Naive thymus-derived CD8-positive, alpha-beta T cell (primary cell): Measurements from ENCODE around the gene ZNF546. TPM values are rescaled to one million over a fixed set of nuclear protein-coding genes. Genes with fewer than 3 reads are reported as not detected.

Experiments used
- ATAC-seq, 2 donors: fragments of 150-1000 bp; cut with Tn5 transposase in 1 of 2; sonication (Bioruptor Pico), chemical (Tn5 transposase) in 1 of 2; 1 replicate in 1 of 2; 2 replicates in 1 of 2; pipeline ENCODE4 v1.10.0; 2021; ENCODE audit warnings: mild to moderate bottlenecking in 2 of 2, moderate library complexity in 2 of 2
- POLR2A ChIA-PET: fragments of 350-600 bp; sonication (Branson Sonifier 250); formaldehyde crosslinking; loops from one replicate; lab custom pipeline; 2021; ENCODE audit warnings: antibody characterized with exemption; lab: Charles Lee
- DNase-seq, 10 donors: peaks; one replicate each; pipeline versions ENCODE4 v3.0.0 to v3.0.0-alpha.2; 2020 to 2022
- H3K27ac Mint-ChIP-seq, 10 donors: one replicate each; pipeline ENCODE4 v1.8.0; 2020 to 2022; ENCODE audit warnings: mild to moderate bottlenecking in 10 of 10, mixed read lengths in 10 of 10, moderate library complexity in 4 of 10, inconsistent platforms in 1 of 10
- H3K27me3 Mint-ChIP-seq, 5 donors: one replicate each; pipeline ENCODE4 v1.8.0; 2021 to 2022; ENCODE audit warnings: mixed read lengths in 5 of 5
- H3K36me3 Mint-ChIP-seq, 3 donors: one replicate each; pipeline ENCODE4 v1.8.0; 2020 to 2022; ENCODE audit warnings: mixed read lengths in 3 of 3, mild to moderate bottlenecking in 2 of 3, inconsistent platforms in 1 of 3
- H3K4me1 Mint-ChIP-seq, 4 donors: one replicate each; pipeline ENCODE4 v1.8.0; 2021 to 2022; ENCODE audit warnings: mixed read lengths in 4 of 4
- H3K4me3 Mint-ChIP-seq, 10 donors: one replicate each; pipeline ENCODE4 v1.8.0; 2020 to 2022; ENCODE audit warnings: mild to moderate bottlenecking in 10 of 10, mixed read lengths in 10 of 10, moderate library complexity in 6 of 10, inconsistent platforms in 1 of 10
- H3K9me3 Mint-ChIP-seq, 9 donors: one replicate each; pipeline ENCODE4 v1.8.0; 2020 to 2022; ENCODE audit warnings: mixed read lengths in 9 of 9, mild to moderate bottlenecking in 3 of 9, inconsistent platforms in 1 of 9, moderate library complexity in 1 of 9
- polyA plus RNA-seq, 3 donors: library from polyadenylated mRNA; unstranded; fragments of 300-500 nt; fragmentation: Illumina TruSeq; gene quantifications; one replicate each; pipeline ENCODE4 v1.2.3, GENCODE V29; 2021
- total RNA-seq, 8 experiments: library from RNA in 2 of 8; stranded (reverse) in 2 of 8; gene quantifications; one replicate each; pipeline ENCODE4 v1.2.3 and lab custom pipeline; 2021 to 2026

Gene ZNF546
- total and polyA plus RNA-seq, 5 experiments from 2014 or later: 4.0 to 22.0 (median 6.4) TPM

- H3K4me1 Mint-ChIP-seq: peaks cover 33 to 57% (median 56%) of the 10 kb centered on the region in 4 donors
- H3K9me3 Mint-ChIP-seq: no peaks in the 10 kb centered on the region
- no peak for DNase-seq
- POLR2A ChIA-PET: interaction anchor here (0.7 to 4.5 kb wide), 9 partner anchors 10 to 57 kb away, joined by 3 to 96 read pairs (median 39); no protein-coding TSS in a partner anchor
- peak overlapping the region in 8 of 10 donors; percentile 93 to 100 (median 98) for H3K4me3 Mint-ChIP-seq
- H3K36me3 Mint-ChIP-seq: peaks cover 0 to 15% (median 2%) of the 10 kb centered on the region in 3 donors
- peak overlapping the region; percentile 96 to 100 (median 100) for H3K27ac Mint-ChIP-seq
- ATAC-seq: no peak
- no peaks in the 10 kb centered on the region for H3K27me3 Mint-ChIP-seq
Observed at GRCh38 chr19:39968789-39969188, 28.1 kb upstream of the ZNF546 start.

GRCh38 chr19:39969266-39969665 is 27.6 kb upstream of the ZNF546 start:
- Mint-ChIP-seq H3K27me3 (no peaks in the 10 kb centered on the region), H3K36me3 (peaks cover 0 to 20% (median 2%) of the 10 kb centered on the region in 3 donors), H3K9me3 (no peaks in the 10 kb centered on the region), H3K4me3 (peak overlapping the region; percentile 93 to 100 (median 98)), H3K27ac (peak overlapping the region; percentile 96 to 100 (median 100)), H3K4me1 (peaks cover 33 to 58% (median 55%) of the 10 kb centered on the region in 4 donors)
- POLR2A ChIA-PET: interaction anchor here (0.7 to 4.5 kb wide), 11 partner anchors 11 to 157 kb away, joined by 3 to 96 read pairs (median 19); no protein-coding TSS in a partner anchor
- ATAC-seq (no peak), DNase-seq (no peak)

GRCh38 chr19:39969681-39970424 is 27.0 kb upstream of the ZNF546 start:
- H3K36me3 Mint-ChIP-seq: peaks cover 0 to 26% (median 6%) of the 10 kb centered on the region in 3 donors
- no peaks in the 10 kb centered on the region for H3K9me3 Mint-ChIP-seq
- H3K27me3 Mint-ChIP-seq: no peaks in the 10 kb centered on the region
- H3K4me1 Mint-ChIP-seq: peaks cover 33 to 58% (median 56%) of the 10 kb centered on the region in 4 donors
- ATAC-seq: no peak
- peak in 1 of 10 donors; percentile 16 for DNase-seq
- H3K4me3 Mint-ChIP-seq: peak overlapping the region; percentile 93 to 100 (median 98)
- POLR2A ChIA-PET: interaction anchor here (0.7 to 4.5 kb wide), 25 partner anchors 9 to 525 kb away, joined by 3 to 96 read pairs (median 8); partner anchors contain the start of genes DYRK1B, FBL, SUPT5H and ZNF546
- peak overlapping the region; percentile 96 to 100 (median 100) for H3K27ac Mint-ChIP-seq

DNA sequence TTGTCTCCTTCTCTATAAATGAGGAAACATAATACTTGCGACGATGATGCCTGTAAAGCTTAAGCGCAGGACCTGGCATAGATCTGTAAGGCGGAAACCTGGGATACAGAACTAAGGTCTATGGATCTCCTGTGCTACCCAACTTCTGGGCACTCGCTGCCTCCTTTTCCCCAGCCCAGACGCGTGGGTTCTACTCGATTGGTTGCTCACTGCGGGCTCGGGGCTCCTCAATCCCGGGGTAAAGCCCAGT is 26.5 kb upstream of the ZNF546 start:
- Mint-ChIP-seq H3K36me3 (peaks cover under 1 to 30% (median 9%) of the 10 kb centered on the region in 3 donors), H3K27ac (peak overlapping the region; percentile 96 to 100 (median 100)), H3K4me1 (peaks cover 33 to 59% (median 56%) of the 10 kb centered on the region in 4 donors), H3K4me3 (peak overlapping the region; percentile 93 to 100 (median 98)), H3K27me3 (no peaks in the 10 kb centered on the region), H3K9me3 (no peaks in the 10 kb centered on the region)
- ATAC-seq (peak; percentile 39 to 48), DNase-seq (no peak)
- POLR2A ChIA-PET: interaction anchor here (0.7 to 4.5 kb wide), 25 partner anchors 9 to 525 kb away, joined by 3 to 96 read pairs (median 8); partner anchors contain the start of genes DYRK1B, FBL, SUPT5H and ZNF546

GRCh38 chr19:39970675-39971379 is 26.0 kb upstream of the ZNF546 start, which contains the start of gene PSMC4:
Gene PSMC4, plus strand, starts transcription at chr19:39971165. Its CDS starts 38 bp downstream, at chr19:39971203.
- Mint-ChIP-seq H3K36me3 (peaks cover 4 to 35% (median 14%) of the 10 kb centered on the region in 3 donors), H3K9me3 (no peaks in the 10 kb centered on the region), H3K27ac (peak within 1 kb of the TSS; percentile 96 to 100 (median 100)), H3K27me3 (no peaks in the 10 kb centered on the region), H3K4me1 (peaks cover 33 to 62% (median 56%) of the 10 kb centered on the region in 4 donors), H3K4me3 (peak within 1 kb of the TSS; percentile 93 to 100 (median 98))
- ATAC-seq (peak; percentile 95 to 96), DNase-seq (peak; percentile 93 to 99 (median 98))
- POLR2A ChIA-PET: interaction anchor here (0.6 to 4.5 kb wide), 27 partner anchors 10 to 526 kb away, joined by 3 to 96 read pairs (median 8); partner anchors contain the start of genes DYRK1B, FBL, SUPT5H and ZNF546

- Mint-ChIP-seq H3K27me3 (no peaks in the 10 kb centered on the region), H3K4me1 (peaks cover 33 to 62% (median 56%) of the 10 kb centered on the region in 4 donors), H3K27ac (peak overlapping the region; percentile 96 to 100 (median 100)), H3K9me3 (no peaks in the 10 kb centered on the region), H3K36me3 (peaks cover 4 to 38% (median 14%) of the 10 kb centered on the region in 3 donors), H3K4me3 (peak overlapping the region; percentile 93 to 100 (median 98))
- ATAC-seq (no peak), DNase-seq (no peak)
- POLR2A ChIA-PET: interaction anchor here (0.6 to 4.5 kb wide), 17 partner anchors 9 to 179 kb away, joined by 4 to 96 read pairs (median 8); partner anchors contain the start of genes DYRK1B, ZNF546 and ZNF780A
Observed at GRCh38 chr19:39971380-39972035, 25.4 kb upstream of the ZNF546 start.

- Mint-ChIP-seq H3K9me3 (no peaks in the 10 kb centered on the region), H3K4me1 (peaks cover 25 to 47% (median 36%) of the 10 kb centered on the region in 4 donors), H3K27me3 (no peaks in the 10 kb centered on the region), H3K4me3 (peak overlapping the region in 1 of 10 donors; percentile 69), H3K27ac (peak overlapping the region in 5 of 10 donors; percentile 17 to 73 (median 33)), H3K36me3 (peaks cover 4 to 65% (median 24%) of the 10 kb centered on the region in 3 donors)
- ATAC-seq (no peak), DNase-seq (no peak)
- POLR2A ChIA-PET: interaction anchor here (0.6 to 2.2 kb wide), 3 partner anchors 11 to 22 kb away, joined by 3 to 5 read pairs (median 4); partner anchors contain the start of gene ZNF546
Observed at GRCh38 chr19:39974377-39975155, 22.3 kb upstream of the ZNF546 start.

- Mint-ChIP-seq H3K27me3 (no peaks in the 10 kb centered on the region), H3K36me3 (peaks cover 32 to 63% (median 62%) of the 10 kb centered on the region in 3 donors), H3K4me3 (no peak overlapping the region), H3K9me3 (peaks cover 0 to 42% (median 27%) of the 10 kb centered on the region in 9 donors), H3K4me1 (peaks cover 6 to 11% (median 8%) of the 10 kb centered on the region in 4 donors), H3K27ac (no peak overlapping the region)
- POLR2A ChIA-PET: no interaction called here
- no peak for DNase-seq
- ATAC-seq: no peak
Observed at GRCh38 chr19:39982883-39983282, 14.0 kb upstream of the ZNF546 start.

- H3K4me1 Mint-ChIP-seq: peaks cover 4 to 11% (median 9%) of the 10 kb centered on the region in 4 donors
- H3K9me3 Mint-ChIP-seq: peaks cover 0 to 47% (median 27%) of the 10 kb centered on the region in 9 donors
- ATAC-seq (no peak), DNase-seq (no peak)
- peaks cover 32 to 65% (median 53%) of the 10 kb centered on the region in 3 donors for H3K36me3 Mint-ChIP-seq
- peak overlapping the region in 1 of 10 donors; percentile 55 for H3K27ac Mint-ChIP-seq
- peak overlapping the region in 1 of 10 donors; percentile 29 for H3K4me3 Mint-ChIP-seq
- POLR2A ChIA-PET: no interaction called here
- no peaks in the 10 kb centered on the region for H3K27me3 Mint-ChIP-seq
Observed at GRCh38 chr19:39983695-39984300, 13.1 kb upstream of the ZNF546 start.

DNA sequence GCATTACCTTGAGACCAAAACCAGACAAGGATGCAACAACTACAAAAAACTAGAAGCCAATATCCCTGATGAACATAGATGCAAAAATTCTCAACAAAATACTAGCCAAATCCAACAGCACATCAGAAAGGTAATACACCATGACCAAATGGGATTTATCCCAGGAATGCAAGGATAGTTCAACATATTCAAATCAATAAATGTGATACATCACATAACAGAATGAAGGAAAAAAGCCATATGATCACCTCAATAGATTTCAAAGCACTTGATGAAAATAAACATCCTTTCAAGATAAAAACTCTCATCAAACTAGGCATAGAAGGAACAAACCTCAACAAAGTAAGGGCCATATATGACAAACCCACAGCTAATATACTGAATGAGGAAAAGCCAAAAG is 10.2 kb upstream of the ZNF546 start:
- DNase-seq (no peak), ATAC-seq (no peak)
- Mint-ChIP-seq H3K4me1 (peaks cover 7 to 35% (median 31%) of the 10 kb centered on the region in 4 donors), H3K27ac (peak overlapping the region in 1 of 10 donors; percentile 58), H3K36me3 (peaks cover 27 to 49% (median 32%) of the 10 kb centered on the region in 3 donors), H3K4me3 (no peak overlapping the region), H3K27me3 (no peaks in the 10 kb centered on the region), H3K9me3 (peaks cover 0 to 47% (median 27%) of the 10 kb centered on the region in 9 donors)
- POLR2A ChIA-PET: interaction anchor here (1.0 kb wide), 1 partner anchor 12 kb away, joined by 3 read pairs; no protein-coding TSS in a partner anchor
